DND-41 (cell line): Measurements from ENCODE around the gene ARNT2.

Experiments
- CTCF ChIP-seq: IDR thresholded peaks from 2 replicates; pipeline ENCODE4 v1.5.1; 2012; ENCODE audit warnings: borderline replicate concordance, low read length, moderate library complexity, mild to moderate bottlenecking; ENCODE audit not compliant: poor library complexity, severe bottlenecking; ENCODE audit errors: extremely low read depth
- EZH2 ChIP-seq: IDR thresholded peaks from 3 replicates; pipeline ENCODE4 v1.6.1; 2012; ENCODE audit warnings: borderline replicate concordance, low read depth, mild to moderate bottlenecking, moderate library complexity, low read length, inconsistent platforms; ENCODE audit not compliant: severe bottlenecking

- TF ChIP-seq CTCF (no peak), EZH2 (no peak)
Observed at GRCh38 chr15:80637747-80638146, 233.6 kb downstream of the ARNT2 start.
